Amniotic stem cell (primary cell): ENCODE results near the gene DMWD.
A peak's percentile ranks its signal among the peaks of the same experiment; 100 is the strongest.
"Not testable (repeated sequence)": the region's sequence is repeated elsewhere in the genome, so short reads cannot be mapped to it uniquely, and the experiment has no call there.

Experiments
- DNase-seq: peaks from one replicate; lab custom pipeline; 2025; lab: John Stamatoyannopoulos, UW

DMWD gene

GRCh38 chr19:45769821-45770191, 22.8 kb downstream of the DMWD start:
- no peak for DNase-seq

DNA sequence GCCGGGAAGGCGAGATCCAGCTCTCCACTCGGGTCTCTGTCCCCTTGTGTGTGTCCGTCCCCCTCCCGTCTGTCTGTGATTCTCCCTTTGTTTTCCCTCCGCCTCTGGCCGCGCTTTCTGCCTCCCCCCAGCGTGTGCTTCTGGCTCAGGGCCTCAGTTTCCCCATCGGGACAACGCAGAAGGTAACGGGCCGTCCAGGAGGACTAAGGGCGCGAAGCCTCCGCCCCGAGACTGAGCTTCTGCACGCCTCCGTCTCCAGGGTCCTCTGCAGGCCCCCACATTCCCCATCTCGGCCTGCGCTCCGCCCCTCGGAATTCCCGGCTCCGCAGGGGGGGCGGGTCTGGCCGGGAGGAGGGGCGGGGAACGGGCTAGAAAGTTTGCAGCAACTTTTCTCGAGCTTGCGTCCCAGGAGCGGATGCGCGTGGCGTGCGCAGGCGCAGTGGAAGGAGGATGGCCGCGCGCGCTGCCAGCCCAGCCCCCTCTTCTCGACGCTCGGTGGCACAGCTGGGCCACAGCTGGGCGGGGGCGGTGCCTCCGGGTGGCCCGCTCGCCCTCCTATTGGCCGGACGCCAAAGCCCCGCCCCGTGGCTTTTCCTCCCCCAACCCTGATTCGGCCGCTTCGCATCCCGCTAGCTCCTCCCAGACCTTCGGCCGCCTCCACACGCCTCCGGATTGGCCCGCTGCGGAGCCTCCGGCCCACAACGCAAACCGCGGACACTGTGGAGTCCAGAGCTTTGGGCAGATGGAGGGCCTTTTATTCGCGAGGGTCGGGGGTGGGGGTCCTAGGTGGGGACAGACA, 23.5 kb downstream of the DMWD start, which contains the start of gene SIX5:
Gene SIX5 (minus strand): TSS at position 269 of the 799 bp plus-strand sequence. CDS start 408 bp downstream, outside the sequence.
- peak; percentile 100 for DNase-seq

DNA sequence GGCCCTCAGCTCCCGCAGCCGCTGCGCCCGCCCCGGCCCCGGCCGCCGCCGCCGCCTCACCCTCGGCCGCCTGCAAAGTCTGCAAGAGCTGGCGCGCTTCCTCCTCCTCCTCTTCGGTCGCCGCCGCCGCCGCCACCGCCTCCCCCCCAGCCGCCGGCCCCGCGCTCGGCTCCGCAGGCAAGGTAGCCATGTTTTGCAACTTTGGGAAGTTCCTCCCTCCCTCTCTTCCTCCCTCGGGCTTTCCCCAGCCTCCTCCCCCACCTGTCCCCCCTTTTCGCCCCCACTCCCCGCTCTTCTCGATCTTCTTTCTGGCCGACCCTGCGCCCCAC, 24.0 kb downstream of the DMWD start:
- peak; percentile 26 for DNase-seq

GRCh38 chr19:45767881-45768654, 24.6 kb downstream of the DMWD start:
- DNase-seq = no peak

DNA sequence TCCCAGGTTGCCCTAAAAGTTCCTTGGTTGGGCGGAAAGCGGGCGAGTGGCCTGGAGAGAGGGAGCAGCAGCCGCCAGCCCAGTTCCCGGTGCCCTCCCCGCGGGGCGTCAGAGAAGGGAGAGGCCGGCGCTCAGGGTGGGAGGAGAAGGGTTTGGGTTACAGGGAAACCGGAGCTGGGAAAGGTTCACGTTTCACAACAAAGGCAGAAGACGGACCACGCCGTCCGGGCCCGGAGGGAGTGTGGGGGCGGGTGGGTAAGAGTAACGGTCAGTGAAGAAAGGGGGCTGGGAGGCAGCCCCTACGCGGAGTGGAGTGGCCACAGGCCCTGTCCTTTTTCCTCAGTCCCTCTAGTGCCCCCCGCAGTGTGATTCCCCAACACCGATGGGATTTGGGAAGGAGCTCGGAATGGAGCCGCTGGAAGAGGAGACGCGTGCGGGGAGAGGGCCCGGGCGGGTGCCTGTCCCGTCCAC, 25.2 kb downstream of the DMWD start:
- DNase-seq = peak; percentile 91

GRCh38 chr19:45766869-45767346, 25.7 kb downstream of the DMWD start:
- no peak for DNase-seq

DNA sequence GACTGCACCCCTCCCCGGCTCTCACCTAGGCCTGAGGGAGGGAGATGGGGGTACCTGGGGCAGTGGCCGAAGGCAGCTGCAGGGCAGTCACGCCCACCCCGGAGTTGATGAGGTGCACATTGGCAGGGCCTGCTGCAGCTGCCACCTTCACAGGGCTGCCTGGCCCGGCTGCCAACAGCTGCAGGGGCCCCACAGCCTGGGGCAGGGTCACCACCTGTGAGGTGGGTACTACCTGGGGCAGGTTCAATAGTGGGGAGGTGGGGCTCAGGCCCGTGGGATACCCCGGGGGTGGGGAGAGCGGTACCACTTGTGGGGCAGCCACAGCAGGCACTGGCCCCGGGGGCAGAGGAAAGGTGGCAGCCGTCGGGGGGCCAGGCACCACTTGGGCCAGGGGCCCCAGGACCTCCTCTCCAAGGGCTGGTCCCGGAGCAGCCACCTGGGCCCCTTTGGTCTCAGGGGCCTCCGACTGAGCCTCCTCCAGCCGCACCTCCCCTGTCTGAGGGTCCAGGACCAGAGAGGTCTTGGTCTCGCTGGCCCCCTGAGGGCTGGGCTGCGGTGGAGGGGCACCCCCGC, 26.3 kb downstream of the DMWD start:
- DNase-seq = no peak

DNA sequence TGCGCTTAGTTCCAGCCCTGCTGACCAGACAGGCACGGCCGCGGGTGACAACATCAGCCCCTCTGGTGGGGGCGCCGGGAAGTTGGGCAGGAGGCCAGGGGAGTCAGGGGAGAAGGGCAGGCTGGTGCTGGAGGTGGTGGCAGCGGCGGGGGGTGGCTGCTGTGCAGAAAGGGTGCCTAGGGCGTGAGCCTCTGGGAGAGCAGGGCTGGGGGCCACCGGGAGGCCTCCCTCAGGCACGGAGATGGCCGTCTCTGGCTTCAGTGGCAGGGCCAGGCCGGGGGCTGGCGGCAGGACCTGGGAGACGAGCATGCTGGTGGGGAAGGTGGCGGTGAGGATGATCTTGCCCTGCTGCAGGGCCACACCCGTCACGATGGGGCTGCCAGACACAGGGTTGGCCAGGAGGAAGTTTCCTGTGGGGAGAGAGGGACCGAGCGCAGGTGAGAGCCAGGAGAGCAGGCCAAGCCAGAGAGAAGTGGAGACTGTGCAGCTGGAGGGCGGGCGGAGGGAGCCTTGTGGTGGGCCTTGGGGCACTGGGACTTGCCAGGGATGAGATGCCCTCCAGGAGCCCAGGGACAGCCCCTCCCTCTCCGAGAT, 26.8 kb downstream of the DMWD start:
- no peak for DNase-seq

GRCh38 chr19:45764945-45765701, 27.5 kb downstream of the DMWD start:
- DNase-seq = no peak

DNA sequence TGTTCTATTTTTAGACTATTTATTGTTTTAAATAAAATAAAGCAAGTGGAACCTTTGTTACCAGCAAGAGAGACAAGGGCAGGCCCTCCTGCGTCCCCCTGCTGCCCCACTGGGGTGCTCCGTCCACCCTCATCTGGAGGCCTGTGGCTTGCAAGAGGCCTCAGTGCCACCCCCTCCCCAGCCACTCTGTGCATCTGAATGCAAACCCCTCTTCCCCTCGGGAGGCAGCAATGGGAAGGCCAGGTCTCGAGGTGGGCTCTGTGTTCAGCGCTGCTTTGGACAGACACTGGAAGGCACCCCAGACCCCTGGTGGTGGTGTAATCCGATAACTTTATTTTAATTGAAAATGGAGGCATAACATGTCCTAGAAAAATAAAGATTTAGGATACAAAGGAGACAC, 28.2 kb downstream of the DMWD start:
- no peak for DNase-seq

- no peak for DNase-seq
These were observed 28.9 kb downstream of the DMWD start for GRCh38 chr19:45763691-45764294.

DNA sequence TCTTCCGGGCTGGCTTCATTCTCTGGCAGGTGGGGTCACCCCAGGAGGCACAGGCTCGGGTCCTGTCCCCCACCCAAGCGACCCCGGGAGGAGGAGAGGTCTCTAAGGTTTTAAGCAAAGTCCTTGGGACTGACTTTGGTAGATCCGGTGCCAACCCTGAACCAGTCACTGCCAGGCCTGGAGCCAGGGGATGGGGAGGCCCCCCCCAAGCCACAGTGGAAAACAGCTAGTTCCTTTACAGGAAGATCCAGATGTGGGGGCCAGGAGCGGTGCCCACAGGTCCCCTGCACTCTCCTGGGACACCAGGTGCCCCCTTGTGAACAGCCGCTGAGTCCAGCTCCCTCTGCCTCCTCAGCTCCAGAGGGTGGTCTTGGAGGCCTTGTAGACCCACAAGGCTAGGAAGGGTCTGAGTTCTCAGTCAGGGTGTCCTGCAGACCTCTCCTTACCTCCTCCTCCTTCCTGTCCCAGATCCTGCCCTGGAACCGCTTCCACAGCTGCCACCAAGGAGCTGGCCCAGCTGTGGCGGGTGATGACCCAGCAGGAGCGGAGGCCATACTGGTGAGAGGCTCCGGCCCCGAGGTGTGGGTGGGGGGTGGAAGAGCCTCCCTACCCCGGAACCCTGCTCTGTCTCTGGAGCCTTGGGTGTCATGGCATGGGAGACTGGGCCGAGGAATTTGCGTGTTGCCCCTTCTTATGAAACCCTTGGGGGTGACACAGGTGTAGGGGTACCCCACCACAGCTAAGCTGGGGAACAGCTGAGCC, 29.6 kb downstream of the DMWD start:
- DNase-seq = no peak

- no peak for DNase-seq
These were observed 30.9 kb downstream of the DMWD start for GRCh38 chr19:45761714-45762113.

DNA sequence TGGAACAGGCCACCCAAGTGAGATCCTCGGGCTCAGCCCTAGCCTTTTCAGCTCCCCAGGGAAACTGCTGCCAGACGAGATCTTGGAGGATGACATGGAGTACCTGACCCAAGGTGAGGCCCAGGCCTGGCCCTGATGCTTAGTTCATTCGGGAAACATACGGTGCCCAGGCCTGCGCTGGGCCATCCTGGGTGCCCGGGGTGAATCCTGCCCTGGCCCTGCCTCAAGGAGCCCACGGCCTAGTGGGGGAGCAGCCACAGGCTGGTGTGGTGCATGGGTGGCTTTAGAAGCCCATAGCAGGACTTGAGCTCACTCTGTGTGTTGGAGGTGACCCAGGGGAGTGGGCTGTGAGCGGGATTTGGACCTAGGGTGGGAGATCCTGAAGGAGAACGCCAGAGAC, 33.7 kb downstream of the DMWD start:
- no peak for DNase-seq

DNA sequence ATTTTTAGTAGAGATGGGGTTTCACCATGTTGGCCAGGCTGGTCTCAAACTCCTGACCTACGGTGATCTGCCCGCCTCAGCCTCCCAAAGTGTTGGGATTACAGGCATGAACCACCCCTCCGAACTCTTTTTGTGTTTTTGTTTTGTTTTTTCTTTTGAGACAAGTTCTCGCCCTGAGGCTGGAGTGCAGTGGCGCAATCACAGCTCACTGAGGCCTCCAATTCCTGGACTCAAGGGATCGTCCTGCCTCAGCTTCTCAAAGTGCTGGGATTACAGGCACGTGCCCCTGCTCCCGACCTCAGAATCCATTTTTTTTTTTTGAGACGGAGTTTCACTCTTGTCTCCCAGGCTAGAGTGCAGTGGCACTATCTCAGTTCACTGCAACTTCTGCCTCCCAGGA, 35.0 kb downstream of the DMWD start:
- DNase-seq = no peak

GRCh38 chr19:45754323-45754722, 38.3 kb downstream of the DMWD start:
- no peak for DNase-seq

- DNase-seq = no peak
These were observed 39.1 kb downstream of the DMWD start for GRCh38 chr19:45753548-45753947.

DNA sequence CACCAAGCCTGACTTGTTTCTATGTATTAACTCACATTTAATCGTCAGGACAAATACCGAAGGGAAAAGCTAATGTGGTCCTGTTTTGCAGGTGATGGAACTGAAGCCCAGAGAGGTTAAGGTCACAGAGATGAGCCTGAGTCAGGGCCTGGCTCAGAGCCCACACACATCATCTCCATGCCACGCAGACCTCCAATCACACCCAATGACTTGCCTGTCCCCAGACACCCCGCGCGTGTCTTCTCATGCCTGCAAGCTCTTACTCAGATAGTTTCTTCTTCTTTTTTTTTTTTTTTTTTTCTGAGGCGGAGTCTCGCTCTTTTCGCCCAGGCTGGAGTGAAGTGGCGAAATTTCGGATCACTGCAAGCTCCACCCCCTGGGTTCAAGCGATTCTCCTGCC, 40.0 kb downstream of the DMWD start:
- DNase-seq = no peak

- not testable (repeated sequence) for DNase-seq
These were observed 41.2 kb downstream of the DMWD start for GRCh38 chr19:45751483-45751882.

DNA sequence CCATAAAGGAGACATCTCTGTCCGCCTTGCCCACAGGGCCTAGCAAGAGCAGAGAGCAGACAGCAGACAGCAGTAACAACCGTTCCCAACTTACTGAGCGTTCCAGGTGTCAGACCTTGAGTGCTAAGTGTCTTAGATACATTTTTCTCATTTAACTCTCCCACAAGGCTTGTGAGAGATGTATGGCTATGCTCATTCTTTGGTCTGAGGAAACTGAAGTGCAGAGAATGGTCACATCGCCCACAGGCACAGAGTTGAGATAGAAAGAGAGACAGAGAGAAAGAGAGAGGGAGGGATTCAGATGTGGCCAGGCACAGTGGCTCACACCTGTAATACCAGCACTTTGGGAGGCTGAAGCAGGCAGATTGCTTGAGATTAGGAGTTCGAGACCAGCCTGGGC, 45.1 kb downstream of the DMWD start:
- no peak for DNase-seq

DNA sequence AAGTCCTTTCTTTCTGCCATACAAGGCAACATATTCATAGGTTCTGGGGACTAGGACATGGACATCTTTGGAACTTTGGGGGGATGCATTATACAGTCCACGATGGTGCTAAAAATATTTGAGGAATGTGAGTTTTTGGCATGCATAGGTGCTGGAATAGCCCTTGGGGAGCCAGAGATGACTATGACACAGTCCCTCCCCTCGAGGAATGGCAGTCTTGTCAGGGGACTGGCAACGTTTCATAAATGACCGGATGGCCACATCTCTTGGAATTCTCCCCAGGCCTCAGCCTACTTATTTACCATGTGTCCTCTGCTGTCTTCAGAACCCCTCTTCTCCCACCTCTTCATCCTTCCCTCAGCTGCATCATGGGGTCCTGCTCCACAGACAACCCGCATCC, 45.8 kb downstream of the DMWD start:
- DNase-seq = no peak
